D721Med (cell line): ENCODE measurements around the gene AHNAK.

Experiments
- DNase-seq: peaks from one replicate; pipeline ENCODE4 v3.0.0; 2011; ENCODE audit warnings: low spot score; ENCODE audit not compliant: insufficient read length
- FAIRE-seq: peaks from 2 replicates; lab custom pipeline; 2011; peaks lifted over from hg19 to GRCh38; lab: Jason Lieb, UNC
- CTCF ChIP-seq: IDR thresholded peaks from 2 replicates; pipeline ENCODE4 v1.5.1; 2012; ENCODE audit warnings: mild to moderate bottlenecking, control low read depth; ENCODE audit not compliant: insufficient read depth; ENCODE audit errors: missing control alignments

Gene AHNAK

GRCh38 chr11:62493801-62494200, 52.8 kb downstream of the AHNAK start:
- DNase-seq (no peak), FAIRE-seq (no peak)
- TF ChIP-seq CTCF: no peak

- no peak for TF ChIP-seq CTCF
- DNase-seq (no peak), FAIRE-seq (no peak)
Measured at GRCh38 chr11:62492586-62492985, 54.0 kb downstream of the AHNAK start.

DNA sequence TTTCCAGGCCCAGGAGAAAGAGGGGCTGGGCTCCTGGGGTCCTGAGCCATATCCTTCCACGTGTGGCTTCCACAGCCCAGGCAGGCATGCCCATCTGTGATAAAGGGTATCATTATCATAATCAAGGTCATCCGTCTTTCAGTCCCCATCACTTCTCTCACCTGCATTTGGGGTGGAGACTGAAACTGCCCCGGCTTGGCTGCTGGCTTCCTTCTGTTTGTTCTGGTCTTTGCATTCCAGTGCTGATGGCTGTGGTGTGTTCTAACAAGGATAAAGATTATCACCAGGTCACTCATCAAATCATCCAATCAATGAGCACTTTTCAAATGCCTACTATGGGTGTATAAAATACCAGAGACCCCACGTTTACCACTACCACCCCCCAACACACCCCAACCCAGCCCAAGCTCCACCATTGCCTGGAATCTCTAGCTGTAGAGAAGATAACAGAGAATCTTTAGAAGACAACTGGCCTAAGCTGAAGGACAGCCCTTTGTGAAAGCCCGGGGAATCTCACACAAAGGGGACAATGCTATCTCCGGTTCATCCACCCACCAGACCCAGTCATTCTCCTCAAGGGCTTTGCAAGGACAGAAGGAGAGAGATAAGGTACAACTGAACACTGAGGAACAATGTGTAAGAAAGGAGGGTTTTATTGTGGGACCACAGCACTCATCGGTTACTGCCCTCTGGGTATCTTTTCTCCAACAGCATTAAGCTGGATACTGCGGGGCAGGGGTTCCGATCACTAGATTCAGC, 54.9 kb downstream of the AHNAK start:
- DNase-seq (no peak), FAIRE-seq (no peak)
- no peak for TF ChIP-seq CTCF

DNA sequence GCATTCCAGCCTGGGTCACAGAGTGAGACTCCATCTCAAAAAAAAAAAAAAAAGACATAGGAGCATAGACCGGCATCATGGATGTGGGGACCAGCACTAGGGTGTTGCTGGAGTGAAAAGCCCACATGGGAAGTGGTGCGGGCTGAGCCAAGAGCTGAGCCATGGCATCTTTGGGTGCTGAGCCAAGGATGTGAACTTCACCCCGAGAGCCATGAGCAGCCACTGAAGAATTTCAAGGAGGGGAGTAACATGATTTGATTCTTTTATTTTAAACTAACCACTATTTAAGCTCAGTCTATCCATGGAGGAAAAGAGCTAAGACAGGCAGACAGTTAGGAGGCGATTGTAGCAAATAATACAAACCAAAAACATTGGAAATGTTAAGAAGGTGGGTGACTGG, 57.4 kb downstream of the AHNAK start:
- no peak for DNase-seq
- no peak for FAIRE-seq
- TF ChIP-seq CTCF: no peak

DNA sequence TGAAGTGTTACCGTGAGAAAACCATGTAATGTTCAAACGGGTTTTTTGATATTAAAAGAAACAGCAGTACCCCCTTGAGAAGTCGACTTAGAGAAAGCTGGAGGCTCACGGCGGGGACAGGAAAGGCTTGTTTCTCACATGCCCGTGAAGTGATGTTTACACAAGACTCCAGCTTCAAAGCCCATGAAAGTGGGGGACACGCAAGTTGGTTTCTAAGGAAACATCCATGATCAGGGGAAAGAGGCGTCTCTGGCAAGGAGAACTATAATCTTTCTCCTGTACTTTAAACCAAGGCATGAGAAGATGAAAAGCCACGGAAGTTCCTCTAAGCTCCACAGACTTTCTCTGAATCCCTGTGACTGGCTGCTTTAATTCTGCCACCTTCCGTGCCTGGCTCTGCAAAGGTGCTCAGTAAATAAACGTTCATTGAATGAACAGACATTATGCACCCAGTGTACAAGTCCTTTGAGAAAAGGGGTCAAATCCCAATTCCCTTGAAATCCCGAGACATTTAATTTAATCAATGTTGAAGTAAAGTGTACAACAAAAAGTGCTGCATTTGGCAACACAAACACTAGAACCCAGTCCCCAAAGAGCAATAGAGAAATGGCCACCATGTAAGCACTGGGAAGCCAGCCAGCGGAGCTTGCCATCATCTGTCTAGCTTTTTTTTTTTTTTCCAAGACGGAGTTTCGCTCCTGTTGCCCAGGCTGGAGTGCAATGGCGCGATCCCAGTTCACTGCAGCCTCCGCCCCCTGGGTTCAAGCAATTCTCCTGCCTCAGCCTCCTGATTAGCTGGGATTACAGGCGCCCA, 58.7 kb downstream of the AHNAK start:
- no peak for TF ChIP-seq CTCF
- FAIRE-seq (no peak), DNase-seq (no peak)

DNA sequence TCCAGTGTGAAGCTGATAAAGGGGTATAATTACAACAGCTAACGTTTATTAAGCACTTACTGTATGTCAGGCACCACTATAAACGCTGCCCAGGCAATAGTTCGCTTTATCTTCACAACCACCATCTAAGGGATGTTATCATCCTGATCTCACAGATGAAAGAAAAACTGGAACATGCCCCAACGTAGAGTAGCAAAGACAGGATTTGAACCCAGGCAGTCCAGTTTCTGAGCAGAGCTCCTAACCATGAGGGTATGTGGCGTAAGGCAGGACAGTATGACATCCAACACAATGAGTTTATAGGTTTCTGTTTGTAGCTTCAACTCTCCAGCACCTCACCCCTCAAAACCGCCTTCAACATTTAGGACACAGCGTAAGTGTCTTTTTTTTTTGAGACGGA, 59.5 kb downstream of the AHNAK start:
- FAIRE-seq (no peak), DNase-seq (no peak)
- TF ChIP-seq CTCF: no peak

GRCh38 chr11:62484352-62484751, 62.3 kb downstream of the AHNAK start:
- FAIRE-seq (no peak), DNase-seq (no peak)
- no peak for TF ChIP-seq CTCF
